HepG2 (cell line): Measurements from ENCODE around the gene ZNF620.

ENCODE experiments used
- CTCF ChIP-seq: sonication (generic); formaldehyde crosslinking; IDR thresholded peaks from 2 replicates; pipeline ENCODE4 v1.5.0; 2020; ENCODE audit warnings: mild to moderate bottlenecking, missing genetic modification reagents, moderate library complexity
- FOXO4 ChIP-seq: sonication (generic); formaldehyde crosslinking; conservative IDR thresholded peaks from 2 replicates; pipeline ENCODE4 v1.8.1; 2023; ENCODE audit warnings: missing genetic modification reagents
- RAD21 ChIP-seq: fragments of 450-650 bp; formaldehyde crosslinking; IDR thresholded peaks from 2 replicates; pipeline ENCODE4 v1.5.0; 2020; ENCODE audit warnings: mild to moderate bottlenecking
- STAT6 ChIP-seq: sonication (generic); formaldehyde crosslinking; IDR thresholded peaks from 2 replicates; pipeline ENCODE4 v1.4.0; 2020; ENCODE audit warnings: missing genetic modification reagents, mild to moderate bottlenecking, borderline replicate concordance
- ZKSCAN8 ChIP-seq: IDR thresholded peaks from 2 replicates; pipeline ENCODE4 v1.6.1; 2016; ENCODE audit warnings: borderline replicate concordance, missing genetic modification reagents, missing compliant biosample characterization
- ZNF792 ChIP-seq: IDR thresholded peaks from 2 replicates; pipeline ENCODE4 v1.6.1; 2016
- TF ChIP-seq, protein P1 (sequence below): sonication (generic); formaldehyde crosslinking; IDR thresholded peaks from 2 replicates; pipeline ENCODE4 v1.9.0; 2022; ENCODE audit warnings: missing genetic modification reagents, mild to moderate bottlenecking, borderline replicate concordance
- TF ChIP-seq, protein P2 (sequence below): sonication (generic); formaldehyde crosslinking; IDR thresholded peaks from 2 replicates; pipeline ENCODE4 v1.4.0; 2020; ENCODE audit warnings: missing genetic modification reagents, borderline replicate concordance
- TF ChIP-seq, protein P3 (sequence below): sonication (generic); formaldehyde crosslinking; IDR thresholded peaks from 2 replicates; pipeline ENCODE4 v1.4.0; 2020; ENCODE audit warnings: mild to moderate bottlenecking, missing genetic modification reagents

GRCh38 chr3:40532252-40532651 is 26.4 kb downstream of the ZNF620 start:
- TF ChIP-seq, protein P1, sequence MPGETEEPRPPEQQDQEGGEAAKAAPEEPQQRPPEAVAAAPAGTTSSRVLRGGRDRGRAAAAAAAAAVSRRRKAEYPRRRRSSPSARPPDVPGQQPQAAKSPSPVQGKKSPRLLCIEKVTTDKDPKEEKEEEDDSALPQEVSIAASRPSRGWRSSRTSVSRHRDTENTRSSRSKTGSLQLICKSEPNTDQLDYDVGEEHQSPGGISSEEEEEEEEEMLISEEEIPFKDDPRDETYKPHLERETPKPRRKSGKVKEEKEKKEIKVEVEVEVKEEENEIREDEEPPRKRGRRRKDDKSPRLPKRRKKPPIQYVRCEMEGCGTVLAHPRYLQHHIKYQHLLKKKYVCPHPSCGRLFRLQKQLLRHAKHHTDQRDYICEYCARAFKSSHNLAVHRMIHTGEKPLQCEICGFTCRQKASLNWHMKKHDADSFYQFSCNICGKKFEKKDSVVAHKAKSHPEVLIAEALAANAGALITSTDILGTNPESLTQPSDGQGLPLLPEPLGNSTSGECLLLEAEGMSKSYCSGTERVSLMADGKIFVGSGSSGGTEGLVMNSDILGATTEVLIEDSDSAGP (CRISPR knock-in tag), result no peak
- TF ChIP-seq CTCF (CRISPR knock-in tag) (no peak), RAD21 (CRISPR knock-in tag) (no peak), FOXO4 (CRISPR knock-in tag) (no peak), STAT6 (no peak), ZNF792 (CRISPR knock-in tag) (no peak), ZKSCAN8 (CRISPR knock-in tag) (no peak)
- TF ChIP-seq, protein P2, sequence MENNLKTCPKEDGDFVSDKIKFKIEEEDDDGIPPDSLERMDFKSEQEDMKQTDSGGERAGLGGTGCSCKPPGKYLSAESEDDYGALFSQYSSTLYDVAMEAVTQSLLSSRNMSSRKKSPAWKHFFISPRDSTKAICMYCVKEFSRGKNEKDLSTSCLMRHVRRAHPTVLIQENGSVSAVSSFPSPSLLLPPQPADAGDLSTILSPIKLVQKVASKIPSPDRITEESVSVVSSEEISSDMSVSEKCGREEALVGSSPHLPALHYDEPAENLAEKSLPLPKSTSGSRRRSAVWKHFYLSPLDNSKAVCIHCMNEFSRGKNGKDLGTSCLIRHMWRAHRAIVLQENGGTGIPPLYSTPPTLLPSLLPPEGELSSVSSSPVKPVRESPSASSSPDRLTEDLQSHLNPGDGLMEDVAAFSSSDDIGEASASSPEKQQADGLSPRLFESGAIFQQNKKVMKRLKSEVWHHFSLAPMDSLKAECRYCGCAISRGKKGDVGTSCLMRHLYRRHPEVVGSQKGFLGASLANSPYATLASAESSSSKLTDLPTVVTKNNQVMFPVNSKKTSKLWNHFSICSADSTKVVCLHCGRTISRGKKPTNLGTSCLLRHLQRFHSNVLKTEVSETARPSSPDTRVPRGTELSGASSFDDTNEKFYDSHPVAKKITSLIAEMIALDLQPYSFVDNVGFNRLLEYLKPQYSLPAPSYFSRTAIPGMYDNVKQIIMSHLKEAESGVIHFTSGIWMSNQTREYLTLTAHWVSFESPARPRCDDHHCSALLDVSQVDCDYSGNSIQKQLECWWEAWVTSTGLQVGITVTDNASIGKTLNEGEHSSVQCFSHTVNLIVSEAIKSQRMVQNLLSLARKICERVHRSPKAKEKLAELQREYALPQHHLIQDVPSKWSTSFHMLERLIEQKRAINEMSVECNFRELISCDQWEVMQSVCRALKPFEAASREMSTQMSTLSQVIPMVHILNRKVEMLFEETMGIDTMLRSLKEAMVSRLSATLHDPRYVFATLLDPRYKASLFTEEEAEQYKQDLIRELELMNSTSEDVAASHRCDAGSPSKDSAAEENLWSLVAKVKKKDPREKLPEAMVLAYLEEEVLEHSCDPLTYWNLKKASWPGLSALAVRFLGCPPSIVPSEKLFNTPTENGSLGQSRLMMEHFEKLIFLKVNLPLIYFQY (CRISPR knock-in tag), result no peak
- TF ChIP-seq, protein P3, sequence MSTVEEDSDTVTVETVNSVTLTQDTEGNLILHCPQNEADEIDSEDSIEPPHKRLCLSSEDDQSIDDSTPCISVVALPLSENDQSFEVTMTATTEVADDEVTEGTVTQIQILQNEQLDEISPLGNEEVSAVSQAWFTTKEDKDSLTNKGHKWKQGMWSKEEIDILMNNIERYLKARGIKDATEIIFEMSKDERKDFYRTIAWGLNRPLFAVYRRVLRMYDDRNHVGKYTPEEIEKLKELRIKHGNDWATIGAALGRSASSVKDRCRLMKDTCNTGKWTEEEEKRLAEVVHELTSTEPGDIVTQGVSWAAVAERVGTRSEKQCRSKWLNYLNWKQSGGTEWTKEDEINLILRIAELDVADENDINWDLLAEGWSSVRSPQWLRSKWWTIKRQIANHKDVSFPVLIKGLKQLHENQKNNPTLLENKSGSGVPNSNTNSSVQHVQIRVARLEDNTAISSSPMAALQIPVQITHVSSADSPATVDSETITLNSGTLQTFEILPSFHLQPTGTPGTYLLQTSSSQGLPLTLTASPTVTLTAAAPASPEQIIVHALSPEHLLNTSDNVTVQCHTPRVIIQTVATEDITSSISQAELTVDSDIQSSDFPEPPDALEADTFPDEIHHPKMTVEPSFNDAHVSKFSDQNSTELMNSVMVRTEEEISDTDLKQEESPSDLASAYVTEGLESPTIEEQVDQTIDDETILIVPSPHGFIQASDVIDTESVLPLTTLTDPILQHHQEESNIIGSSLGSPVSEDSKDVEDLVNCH (CRISPR knock-in tag), result no peak
